HG03378 (cell line): ENCODE data around the gene RFNG.

Source experiments
- ATAC-seq: cut with Tn5 transposase; IDR thresholded peaks from one replicate; pipeline ENCODE4 v1.9.1; 2021; ENCODE audit warnings: mild to moderate bottlenecking, moderate library complexity; ENCODE audit not compliant: unreplicated experiment

The RFNG gene

DNA sequence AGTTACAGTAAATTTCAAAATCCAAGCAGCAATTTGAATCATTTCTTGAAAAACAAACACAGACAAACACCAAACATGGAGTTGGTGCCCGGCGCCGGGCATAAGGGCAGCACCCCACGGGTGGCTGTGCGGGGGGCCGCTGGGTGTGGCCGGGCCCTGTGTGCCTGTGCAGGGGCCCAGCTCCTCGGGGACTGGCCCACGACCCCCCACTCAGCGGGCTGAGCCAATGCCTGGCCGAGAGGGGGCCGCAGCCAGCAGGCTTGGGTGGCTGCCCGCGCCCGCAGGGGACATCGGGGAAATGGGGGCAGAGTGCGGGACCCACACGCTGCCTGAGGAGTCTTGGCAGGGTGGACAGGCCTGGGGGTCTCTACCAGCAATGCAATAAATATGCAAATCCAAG, 26.8 kb upstream of the RFNG start:
- ATAC-seq: no peak

DNA sequence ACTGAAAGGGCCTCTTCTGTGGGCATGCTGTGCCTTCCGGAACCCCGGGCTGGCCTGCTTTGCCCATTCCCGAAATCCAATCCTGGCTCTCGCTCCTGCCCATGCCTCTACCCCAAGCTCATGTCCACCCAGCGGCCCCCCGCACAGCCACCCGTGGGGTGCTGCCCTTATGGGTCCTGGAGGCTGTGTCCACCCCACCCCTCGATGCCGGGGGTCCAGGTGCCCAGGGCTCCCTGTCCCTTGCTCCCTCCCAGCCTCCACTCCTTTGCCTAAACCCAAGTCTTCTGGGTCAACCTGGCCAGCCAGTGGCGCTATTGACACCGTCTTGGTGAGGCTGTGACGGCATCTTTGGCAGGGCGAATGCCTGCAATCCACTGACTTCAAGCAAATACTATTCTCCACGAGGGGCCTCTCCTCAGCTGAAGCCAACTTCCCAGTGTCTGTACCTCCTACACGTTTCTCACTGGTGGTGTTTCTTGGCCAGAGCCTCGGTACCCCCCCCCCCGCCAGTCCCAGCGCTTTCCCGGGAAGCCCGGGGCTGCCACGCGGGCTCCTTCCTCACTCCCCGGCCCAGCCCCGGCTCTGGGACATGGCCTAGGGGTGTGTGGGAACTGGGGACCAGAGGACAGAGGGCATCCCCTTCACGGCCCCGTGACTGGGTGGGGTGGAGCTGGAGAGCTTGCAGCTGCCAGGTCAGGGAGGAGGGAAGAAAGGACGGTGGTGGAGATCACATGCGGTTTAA, 26.2 kb upstream of the RFNG start:
- no peak for ATAC-seq

- ATAC-seq: no peak
Measured at GRCh38 chr17:82076785-82077591, 25.4 kb upstream of the RFNG start.

GRCh38 chr17:82076018-82076784, 24.6 kb upstream of the RFNG start:
- ATAC-seq: no peak

GRCh38 chr17:82073446-82073845, 21.8 kb upstream of the RFNG start:
- ATAC-seq: no peak

DNA sequence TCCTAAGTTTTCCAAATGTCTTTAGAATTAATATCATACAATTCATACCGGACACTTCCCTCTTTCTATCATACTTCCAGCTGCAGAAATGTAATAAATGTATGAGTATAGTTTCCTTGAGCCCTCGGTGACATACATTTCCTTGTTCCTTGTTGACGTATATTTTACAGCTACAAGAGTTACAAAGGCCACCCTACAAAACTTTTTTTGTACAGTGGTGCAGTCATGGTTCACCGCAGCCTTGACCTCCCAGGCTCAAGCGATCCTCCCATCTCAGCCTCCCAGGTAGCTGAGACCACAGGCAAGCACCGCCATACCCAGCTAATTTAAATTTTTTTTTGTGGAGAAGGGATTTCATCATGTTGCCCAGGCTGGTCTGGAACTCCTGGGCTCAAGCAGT, 21.2 kb upstream of the RFNG start:
- ATAC-seq: no peak

DNA sequence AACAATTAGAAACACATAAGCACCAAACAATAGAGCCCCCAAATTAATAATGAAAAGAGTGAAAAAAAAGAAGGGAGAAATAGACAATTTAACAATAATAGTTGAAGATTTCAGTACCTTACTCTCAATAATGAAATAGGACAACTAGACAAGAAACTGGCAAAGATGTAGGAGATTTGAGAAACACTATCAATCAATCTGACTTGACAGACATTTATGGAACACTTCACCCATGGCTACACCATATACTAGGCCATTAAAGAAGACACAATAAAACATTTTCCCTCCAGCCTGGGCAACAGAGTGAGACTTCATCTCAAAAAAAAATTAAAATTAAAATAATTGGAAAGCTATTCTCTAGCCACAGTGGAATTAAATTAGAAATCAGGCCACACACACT, 19.0 kb upstream of the RFNG start:
- ATAC-seq: no peak

- ATAC-seq: no peak
Measured at GRCh38 chr17:82065638-82066303, 14.2 kb upstream of the RFNG start, which contains the start of gene DUS1L. TSS of gene DUS1L (minus strand) at chr17:82065804. CDS start at chr17:82065059, 745 bp downstream.

DNA sequence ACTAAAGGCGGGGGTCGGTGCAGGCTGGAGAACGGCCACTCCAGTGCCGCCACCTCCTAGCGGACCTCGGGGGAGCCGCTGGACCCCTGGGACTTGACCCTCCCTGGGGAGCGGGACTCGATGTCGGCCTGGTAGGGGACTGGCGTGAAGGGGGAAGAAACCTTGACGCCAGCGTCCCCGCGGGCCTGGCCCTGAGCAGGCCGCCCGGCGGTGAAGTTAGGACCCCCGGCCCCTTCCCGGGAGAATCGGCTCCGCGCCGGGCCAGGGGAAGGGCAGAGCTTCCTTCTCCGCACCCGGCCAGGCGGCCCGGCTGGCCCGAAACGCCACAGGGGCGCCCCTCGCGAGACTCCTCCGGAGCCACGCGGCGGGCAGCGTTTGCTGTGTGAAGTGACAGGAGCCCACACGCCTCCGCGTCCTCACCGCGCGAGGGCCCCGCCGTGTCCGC, 13.6 kb upstream of the RFNG start:
- ATAC-seq: no peak

GRCh38 chr17:82064433-82065192, 13.0 kb upstream of the RFNG start:
- ATAC-seq: no peak

- ATAC-seq: no peak
Measured at GRCh38 chr17:82063424-82064415, 12.1 kb upstream of the RFNG start.

GRCh38 chr17:82062984-82063368, 11.4 kb upstream of the RFNG start:
- no peak for ATAC-seq

DNA sequence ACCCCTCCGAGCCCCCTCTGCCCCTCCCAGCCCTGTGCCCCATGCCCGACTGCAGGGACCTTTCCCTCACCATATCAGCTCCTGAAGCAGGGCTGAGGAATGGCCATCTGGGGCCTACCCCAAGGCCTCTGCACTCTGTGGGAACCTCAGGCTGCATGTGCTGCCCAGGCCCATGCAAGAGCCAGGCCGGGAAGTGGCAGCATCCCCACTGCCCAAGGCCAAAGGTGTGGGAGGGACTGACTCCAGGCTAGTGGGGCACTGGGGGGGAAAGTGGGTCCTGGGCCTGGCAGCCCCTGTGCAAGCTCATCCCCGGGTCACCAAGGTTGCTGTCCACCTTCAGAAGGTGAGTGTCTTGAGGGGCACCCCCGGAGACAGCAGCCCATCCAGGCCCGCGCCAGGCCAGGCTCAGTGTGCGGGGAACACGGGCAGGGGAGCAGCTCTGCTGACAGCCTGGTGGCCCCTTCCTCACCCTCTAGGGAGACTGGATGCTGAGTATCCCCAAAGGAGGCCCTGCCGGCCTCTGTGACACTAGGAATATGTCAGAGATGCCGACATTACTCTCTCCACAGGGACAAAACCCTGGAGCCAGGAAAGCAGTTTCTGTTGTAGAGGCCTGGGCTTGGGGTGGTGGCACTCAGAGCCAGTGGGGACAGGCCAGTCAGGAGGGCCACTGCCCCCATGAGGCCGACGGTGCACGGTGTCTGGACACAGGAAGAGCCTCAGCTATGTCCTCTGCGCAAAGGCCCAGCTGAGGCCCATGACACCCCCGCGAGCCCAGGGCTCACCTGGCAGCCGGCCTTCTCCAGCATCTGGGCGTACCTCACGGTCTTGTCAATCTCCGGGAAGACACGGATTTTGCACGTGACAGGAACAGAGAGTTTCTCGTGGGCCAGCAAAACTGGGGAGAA, 10.7 kb upstream of the RFNG start:
- ATAC-seq: no peak

DNA sequence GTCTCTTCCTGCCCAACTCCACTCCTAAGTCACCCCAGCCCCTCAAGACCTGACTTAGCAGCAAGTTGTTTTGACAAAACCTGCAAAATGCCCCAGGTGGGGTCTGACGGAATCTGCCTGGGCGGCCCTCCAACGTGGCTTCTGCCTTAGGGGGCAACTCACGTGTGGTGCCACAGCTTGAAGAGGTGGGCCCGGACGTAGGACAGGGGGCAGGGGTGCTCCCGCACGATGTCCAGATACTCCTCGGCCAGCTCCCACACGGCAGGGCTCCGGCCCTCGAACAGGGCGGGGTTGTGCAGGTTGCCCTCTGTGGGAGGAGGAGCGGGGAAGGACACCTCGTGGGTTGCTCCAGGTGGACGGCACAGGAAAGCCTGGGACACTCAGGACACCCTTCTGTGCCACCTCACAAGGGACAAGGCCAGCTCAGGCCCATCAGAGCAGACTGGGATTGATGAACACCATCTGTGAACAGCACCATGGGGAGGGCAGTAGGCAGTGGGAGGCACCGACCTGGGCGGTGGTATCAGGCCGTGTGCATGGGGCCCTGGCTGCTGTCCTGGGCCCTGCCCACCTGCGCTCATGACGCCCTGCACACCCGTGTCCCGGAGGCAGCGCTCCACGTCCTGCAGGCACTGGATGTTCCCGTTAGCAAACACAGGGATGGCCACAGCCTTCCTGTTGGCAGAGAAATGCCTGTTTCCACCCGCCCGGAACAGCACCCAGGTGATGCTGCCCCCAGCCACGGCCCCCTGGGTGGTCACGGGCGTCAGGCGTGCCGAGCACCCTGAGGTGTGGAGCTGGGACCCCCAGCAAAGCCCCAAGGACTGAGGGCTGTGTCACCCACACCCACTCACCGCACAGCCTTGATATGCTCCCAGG, 9.7 kb upstream of the RFNG start:
- ATAC-seq: no peak

DNA sequence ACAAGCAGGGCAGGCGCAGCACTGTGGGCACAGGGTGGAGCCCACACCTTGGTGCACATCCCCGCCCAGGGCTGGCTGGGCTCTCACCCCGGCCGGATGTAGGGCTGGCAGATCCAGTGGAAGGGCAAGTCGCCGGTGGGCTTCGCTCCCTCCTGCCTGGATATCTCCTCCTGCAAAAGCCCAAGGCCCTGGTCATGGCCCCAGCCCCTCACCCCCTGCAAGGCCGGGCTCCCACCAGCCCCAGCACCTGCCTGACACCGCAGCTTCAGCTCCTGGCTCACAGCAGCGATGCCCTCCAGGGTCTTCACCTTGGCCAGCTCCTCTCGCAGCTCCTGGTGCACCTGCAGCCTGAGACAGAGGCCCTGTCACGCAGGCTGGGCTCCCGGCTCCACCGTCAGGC, 9.0 kb upstream of the RFNG start:
- ATAC-seq: no peak

DNA sequence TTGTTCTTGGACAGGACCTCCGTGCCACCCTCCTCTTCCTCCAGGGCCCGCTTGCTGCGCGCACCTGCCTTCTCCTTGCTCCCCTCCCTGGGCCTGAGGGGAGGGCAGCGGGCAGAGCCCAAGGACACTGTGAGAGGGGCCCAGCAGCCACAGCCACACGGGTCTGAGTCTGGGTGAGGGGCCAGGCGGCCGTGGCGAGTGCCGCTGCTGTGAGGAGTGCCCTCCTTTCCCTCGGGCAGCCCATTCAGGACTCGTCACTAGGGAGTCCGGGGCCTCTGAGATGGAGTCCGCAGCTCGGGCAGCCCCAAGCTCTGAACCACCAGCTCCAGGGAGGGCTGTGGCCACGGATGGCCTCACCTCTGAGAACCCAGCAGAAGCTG, 8.4 kb upstream of the RFNG start:
- no peak for ATAC-seq
